Gastroesophageal sphincter (tissue), 4 donors: ENCODE data around the gene DUSP5. TPM values are rescaled to one million over a fixed set of nuclear protein-coding genes. Genes with fewer than 3 reads are reported as not detected.

Experiments
- ATAC-seq: fragments of 150-250 bp; one replicate; pipeline ENCODE4 v1.9.1; 2016; ENCODE audit warnings: mild to moderate bottlenecking, moderate library complexity
- H3K27ac ChIP-seq, 4 donors: fragments of 200-600 bp; sonication (generic) in 3 of 4; 1 replicate in 3 of 4; 2 replicates in 1 of 4; pipeline ENCODE4 v1.5.1; 2016 to 2019
- H3K27me3 ChIP-seq: fragments of 200-600 bp; sonication (generic); one replicate; pipeline ENCODE4 v1.5.1; 2019
- H3K36me3 ChIP-seq, 2 donors: fragments of 200-600 bp; sonication (generic); one replicate each; pipeline ENCODE4 v1.5.1; 2019; ENCODE audit warnings: control low read depth in 1 of 2
- H3K4me1 ChIP-seq, 3 donors: fragments of 200-600 bp; sonication (generic); 1 replicate in 2 of 3; 2 replicates in 1 of 3; pipeline ENCODE4 v1.5.1; 2016 to 2019; ENCODE audit warnings: control low read depth in 2 of 3
- H3K4me3 ChIP-seq, 2 donors: fragments of 200-600 bp; sonication (generic); one replicate each; pipeline ENCODE4 v1.5.1; 2019; ENCODE audit warnings: mild to moderate bottlenecking in 1 of 2, moderate library complexity in 1 of 2
- H3K9me3 ChIP-seq, 3 donors: fragments of 200-600 bp; sonication (generic); one replicate each; pipeline ENCODE4 v1.5.1; 2017 to 2019; ENCODE audit warnings: control low read depth in 2 of 3
- EP300 ChIP-seq: sonication (generic); formaldehyde crosslinking; IDR thresholded peaks from one replicate; pipeline ENCODE4 v1.6.1; 2017; ENCODE audit warnings: antibody characterized with exemption, mild to moderate bottlenecking
- POLR2A ChIP-seq, 2 donors: fragments of 450-650 bp; IDR thresholded peaks; one replicate each; pipeline ENCODE4 v1.6.1; 2017; ENCODE audit warnings: antibody characterized with exemption in 2 of 2, mild to moderate bottlenecking in 2 of 2, moderate library complexity in 1 of 2
- POLR2AphosphoS5 ChIP-seq: sonication (generic); formaldehyde crosslinking; IDR thresholded peaks from one replicate; pipeline ENCODE4 v1.6.1; 2017; ENCODE audit warnings: antibody characterized with exemption
- WGBS, 2 donors: methylation state at CpG; one replicate each; pipeline ENCODE4 v1.1.5; 2018; ENCODE audit warnings: low coverage in 1 of 2; 5-methylcytosine and 5-hydroxymethylcytosine counted together
- total RNA-seq, 4 donors: library from RNA; depleted of rRNA; stranded (reverse); fragments of >200 nt; gene quantifications; one replicate each; pipeline ENCODE4 v1.1.0, GENCODE V29; 2016
- TF ChIP-seq, protein P1 (sequence below), 4 experiments: fragments of 200-600 bp in 2 of 4; fragments of 450-650 bp in 2 of 4; sonication (generic) in 1 of 4; IDR thresholded peaks; one replicate each; pipeline ENCODE4 v1.5.1; 2017 to 2019; ENCODE audit warnings: antibody characterized with exemption in 4 of 4, mild to moderate bottlenecking in 2 of 4, moderate library complexity in 2 of 4

Gene DUSP5
- total RNA-seq, 4 donors from 2014 or later: 2.5 to 9.8 (median 3.5) TPM

DNA sequence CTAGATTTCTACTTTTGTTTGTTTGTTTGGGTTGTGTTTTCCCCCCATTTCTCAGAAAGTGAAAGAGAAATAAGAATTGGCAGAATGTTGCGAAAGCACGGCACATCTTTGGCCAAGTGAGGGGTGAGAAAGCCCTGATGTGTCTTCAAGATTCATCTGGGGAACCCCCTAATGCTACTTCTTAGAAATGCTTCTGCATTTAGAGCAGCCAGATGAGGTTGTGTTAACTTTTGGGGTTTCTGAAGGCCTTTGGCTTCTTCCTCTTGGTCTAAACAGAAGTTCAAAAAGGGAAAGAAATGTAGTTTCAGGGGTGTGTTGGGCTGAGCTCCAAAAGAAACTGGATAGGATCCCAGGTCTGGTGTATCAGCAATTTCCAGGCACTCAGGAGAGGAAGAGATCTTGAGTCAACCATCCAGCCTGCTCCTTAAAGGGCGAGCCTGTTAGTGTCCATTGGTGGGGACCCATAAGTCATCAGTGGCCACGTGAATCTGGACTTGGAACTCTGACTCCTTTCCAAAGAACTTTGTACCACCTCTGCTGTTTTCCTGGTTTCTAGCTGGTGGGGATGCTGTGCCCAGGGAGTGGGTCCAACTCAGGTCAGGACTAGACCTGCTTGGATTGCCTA lies 6.5 kb downstream of the DUSP5 start:
- Histone ChIP-seq H3K9me3 (no peaks in the 10 kb centered on the region), H3K27me3 (no peaks in the 10 kb centered on the region), H3K4me1 (peaks cover 7 to 63% (median 36%) of the 10 kb centered on the region in 3 donors), H3K27ac (peak overlapping the region; percentile 26 to 91 (median 79)), H3K4me3 (no peak overlapping the region), H3K36me3 (peaks cover 0 to 21% of the 10 kb centered on the region in 2 donors)
- WGBS, 2 donors: 0 to 12% methylated on average over 2 to 3 of the region's 4 CpGs
- peak; percentile 54 for ATAC-seq
- no peak for TF ChIP-seq POLR2A (IDR thresholded peaks at IDR 0.05)
- peak; percentile 70 for TF ChIP-seq POLR2AphosphoS5
- TF ChIP-seq EP300: no peak

DNA sequence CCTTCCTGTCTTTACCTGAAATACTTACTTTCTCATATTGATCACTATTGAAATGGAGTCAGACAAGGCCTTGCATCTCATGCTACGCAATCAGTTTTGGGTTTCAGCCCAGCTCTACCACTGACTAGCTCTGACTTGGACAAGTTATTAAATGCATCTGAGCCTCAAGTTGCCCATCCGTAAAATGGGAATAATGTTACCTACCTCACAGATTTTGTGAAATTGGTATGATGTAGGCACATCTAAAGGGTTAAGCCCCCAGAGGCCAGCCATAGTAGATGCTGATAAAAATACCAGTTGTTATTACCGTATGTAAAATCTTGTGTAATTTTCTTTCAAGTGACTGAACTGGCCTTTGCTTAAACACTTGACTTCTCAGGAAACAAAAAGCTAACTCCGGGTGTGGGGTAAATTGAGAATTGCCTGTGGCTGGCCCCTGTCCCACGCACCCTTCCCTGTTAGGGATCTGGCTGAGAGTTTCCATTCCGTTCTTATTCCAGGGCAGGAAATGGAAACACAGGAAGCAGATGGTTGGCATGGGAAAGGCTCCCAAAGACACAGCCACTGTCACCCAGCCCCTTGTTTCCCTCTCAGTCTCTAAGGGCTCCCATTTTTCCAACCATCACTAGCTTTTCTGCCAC lies 7.5 kb downstream of the DUSP5 start:
- no peaks in the 10 kb centered on the region for H3K9me3 ChIP-seq
- ATAC-seq: no peak
- H3K27me3 ChIP-seq: no peaks in the 10 kb centered on the region
- H3K36me3 ChIP-seq: peaks cover 0 to 28% of the 10 kb centered on the region in 2 donors
- 70 to 74% methylated on average over 6 of the region's 6 CpGs for WGBS, 2 donors
- peaks cover 7 to 53% (median 36%) of the 10 kb centered on the region in 3 donors for H3K4me1 ChIP-seq
- no peak overlapping the region for H3K4me3 ChIP-seq
- TF ChIP-seq POLR2AphosphoS5 (no peak), POLR2A (IDR thresholded peaks at IDR 0.05) (no peak), EP300 (no peak)
- TF ChIP-seq, protein P1, sequence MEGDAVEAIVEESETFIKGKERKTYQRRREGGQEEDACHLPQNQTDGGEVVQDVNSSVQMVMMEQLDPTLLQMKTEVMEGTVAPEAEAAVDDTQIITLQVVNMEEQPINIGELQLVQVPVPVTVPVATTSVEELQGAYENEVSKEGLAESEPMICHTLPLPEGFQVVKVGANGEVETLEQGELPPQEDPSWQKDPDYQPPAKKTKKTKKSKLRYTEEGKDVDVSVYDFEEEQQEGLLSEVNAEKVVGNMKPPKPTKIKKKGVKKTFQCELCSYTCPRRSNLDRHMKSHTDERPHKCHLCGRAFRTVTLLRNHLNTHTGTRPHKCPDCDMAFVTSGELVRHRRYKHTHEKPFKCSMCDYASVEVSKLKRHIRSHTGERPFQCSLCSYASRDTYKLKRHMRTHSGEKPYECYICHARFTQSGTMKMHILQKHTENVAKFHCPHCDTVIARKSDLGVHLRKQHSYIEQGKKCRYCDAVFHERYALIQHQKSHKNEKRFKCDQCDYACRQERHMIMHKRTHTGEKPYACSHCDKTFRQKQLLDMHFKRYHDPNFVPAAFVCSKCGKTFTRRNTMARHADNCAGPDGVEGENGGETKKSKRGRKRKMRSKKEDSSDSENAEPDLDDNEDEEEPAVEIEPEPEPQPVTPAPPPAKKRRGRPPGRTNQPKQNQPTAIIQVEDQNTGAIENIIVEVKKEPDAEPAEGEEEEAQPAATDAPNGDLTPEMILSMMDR (IDR thresholded peaks at IDR 0.05): no peak
- H3K27ac ChIP-seq: peak overlapping the region in 3 of 4 donors; percentile 72 to 91 (median 86)

DNA sequence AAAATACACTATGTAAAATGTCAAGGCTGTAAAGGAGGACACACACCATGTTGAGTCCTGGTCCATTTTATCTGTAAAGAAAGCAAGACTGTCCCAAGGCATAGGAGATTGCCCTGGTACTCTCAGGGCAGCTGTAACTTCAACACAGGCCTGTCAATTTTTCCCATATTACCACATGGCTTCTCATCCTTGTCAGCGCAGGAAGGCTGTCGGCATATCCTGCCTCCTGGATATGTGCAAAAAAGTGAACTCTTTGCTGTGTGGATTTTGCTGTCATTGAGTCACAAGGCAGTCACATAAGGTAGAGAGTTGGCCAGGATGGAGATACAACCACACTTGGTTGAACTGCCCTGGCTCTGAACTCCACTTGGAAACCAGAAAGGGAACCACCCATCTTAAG lies 8.7 kb downstream of the DUSP5 start:
- Histone ChIP-seq H3K36me3 (peaks cover 0 to 38% of the 10 kb centered on the region in 2 donors), H3K4me3 (no peak overlapping the region), H3K9me3 (no peaks in the 10 kb centered on the region), H3K4me1 (peaks cover 6 to 41% (median 28%) of the 10 kb centered on the region in 3 donors), H3K27me3 (no peaks in the 10 kb centered on the region), H3K27ac (peak overlapping the region in 2 of 4 donors; percentile 0 to 47)
- no peak for ATAC-seq
- TF ChIP-seq, protein P1 (IDR thresholded peaks at IDR 0.05): no peak
- 96% methylated on average over 2 of the region's 2 CpGs; no CpG with 5 or more reads in 1 of the 2 donors for WGBS, 2 donors

DNA sequence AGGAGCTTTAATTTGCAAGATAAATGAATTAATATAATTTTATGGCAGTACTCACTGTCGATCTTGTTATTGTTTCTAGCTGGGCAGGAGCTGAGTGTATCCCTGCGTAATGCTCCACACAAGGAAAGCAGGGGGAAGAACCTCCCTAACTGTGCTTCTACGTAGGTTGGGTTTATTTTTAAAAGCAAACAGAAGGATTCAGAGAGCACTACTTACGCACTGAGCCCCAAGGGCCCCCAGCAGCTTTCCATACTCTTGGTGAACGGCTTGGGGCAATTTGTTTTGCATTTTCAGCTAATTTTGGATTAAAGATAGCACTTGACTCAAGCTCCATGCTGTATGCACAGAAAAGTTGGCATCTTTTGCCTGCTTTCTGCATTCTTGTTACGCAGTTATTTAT lies 9.6 kb downstream of the DUSP5 start:
- TF ChIP-seq EP300 (no peak), POLR2A (IDR thresholded peaks at IDR 0.05) (no peak), POLR2AphosphoS5 (no peak)
- TF ChIP-seq, protein P1 (IDR thresholded peaks at IDR 0.05): no peak
- Histone ChIP-seq H3K4me3 (no peak overlapping the region), H3K27ac (peak overlapping the region in 1 of 4 donors; percentile 5), H3K4me1 (peaks cover 4 to 32% (median 20%) of the 10 kb centered on the region in 3 donors), H3K9me3 (no peaks in the 10 kb centered on the region), H3K36me3 (peaks cover 0 to 42% of the 10 kb centered on the region in 2 donors), H3K27me3 (no peaks in the 10 kb centered on the region)
- no peak for ATAC-seq
- 84 to 85% methylated on average over 6 of the region's 6 CpGs for WGBS, 2 donors

DNA sequence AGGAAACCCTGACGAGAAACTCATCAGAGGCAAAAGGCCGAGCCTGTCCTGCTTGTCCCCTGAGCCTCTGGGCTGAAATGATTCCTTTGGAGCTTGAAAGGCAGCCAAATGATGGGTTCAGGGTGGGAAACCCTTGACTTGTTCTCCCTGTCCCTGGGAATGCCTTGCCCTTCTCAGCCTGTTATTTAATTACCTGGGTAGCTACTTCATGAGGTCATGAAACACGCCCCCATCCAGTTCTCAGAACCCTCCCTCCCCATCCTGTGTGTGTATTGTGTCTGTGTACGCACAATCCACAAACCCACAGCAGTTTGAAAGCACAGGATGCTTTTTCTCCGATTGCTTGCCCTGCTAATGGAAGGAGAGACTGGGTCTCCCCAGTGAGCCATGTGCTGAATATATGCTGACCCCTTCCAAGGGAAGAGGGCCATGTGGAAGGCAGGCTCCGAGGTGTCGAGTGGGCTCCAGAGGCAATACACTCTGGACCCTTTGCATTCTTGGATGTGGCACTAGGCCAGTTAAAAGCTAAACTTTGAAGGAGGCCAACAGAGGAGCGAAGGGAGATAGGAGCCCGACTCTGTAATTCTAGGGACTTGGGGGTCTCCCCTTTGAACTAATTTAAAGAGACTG lies 10.6 kb downstream of the DUSP5 start:
- TF ChIP-seq EP300: no peak
- no peak for TF ChIP-seq POLR2AphosphoS5
- TF ChIP-seq, protein P1 (IDR thresholded peaks at IDR 0.05): no peak
- TF ChIP-seq POLR2A (IDR thresholded peaks at IDR 0.05): no peak
- H3K9me3 ChIP-seq: no peaks in the 10 kb centered on the region
- H3K27me3 ChIP-seq: no peaks in the 10 kb centered on the region
- H3K36me3 ChIP-seq: peaks cover 0 to 50% of the 10 kb centered on the region in 2 donors
- ATAC-seq: no peak
- peaks cover 4 to 23% (median 12%) of the 10 kb centered on the region in 3 donors for H3K4me1 ChIP-seq
- WGBS, 2 donors: 89 to 94% methylated on average over 6 to 7 of the region's 9 CpGs
- no peak overlapping the region for H3K4me3 ChIP-seq
- H3K27ac ChIP-seq: peak overlapping the region in 1 of 4 donors; percentile 5
